LNCaP clone FGC (cell line): ENCODE data around the gene TSPAN14.

Experiments
- DNase-seq: peaks from one replicate; pipeline ENCODE4 v3.0.0-alpha.2; 2011; ENCODE audit warnings: low read depth
- H3K4me3 ChIP-seq: 2 replicates; pipeline ENCODE4 v1.5.1; 2011; ENCODE audit warnings: mild to moderate bottlenecking, low read depth, low read length, control low read depth
- TF ChIP-seq, protein P1 (sequence below): IDR thresholded peaks from 2 replicates; pipeline ENCODE4 v1.5.1; 2012; ENCODE audit warnings: mild to moderate bottlenecking; ENCODE audit not compliant: control insufficient read depth, insufficient read depth; ENCODE audit errors: extremely low read depth

Gene TSPAN14

DNA sequence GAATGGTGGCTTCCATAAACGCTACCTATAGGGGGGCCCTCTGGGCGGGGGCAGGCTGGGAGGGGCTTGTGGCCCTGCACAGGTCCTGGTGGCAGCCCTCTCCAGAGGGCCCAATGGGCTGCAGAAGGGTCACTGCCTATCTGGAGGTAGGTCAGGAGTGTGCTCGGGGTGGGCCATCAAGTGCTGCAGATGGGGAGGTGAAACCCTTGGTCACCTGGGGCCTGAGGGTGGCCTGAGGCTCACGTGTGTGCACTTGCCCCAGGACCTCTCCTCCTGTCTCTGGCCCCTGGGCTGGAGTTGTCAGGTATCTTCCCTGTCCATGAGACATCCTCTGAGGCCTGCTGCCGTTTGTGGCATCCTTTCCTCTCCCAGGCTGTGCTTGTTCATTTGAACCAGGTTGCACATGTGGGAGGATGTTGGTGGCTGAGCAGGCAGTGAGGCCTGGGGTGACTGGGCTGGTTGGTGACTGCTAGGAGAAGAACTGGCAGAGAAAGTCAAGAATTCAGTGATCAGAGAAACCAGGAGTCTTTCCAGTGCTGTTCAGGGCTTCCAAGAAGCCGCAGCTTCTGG lies 62.5 kb downstream of the TSPAN14 start:
- no peak for DNase-seq
- H3K4me3 ChIP-seq: no peak overlapping the region
- TF ChIP-seq, protein P1, sequence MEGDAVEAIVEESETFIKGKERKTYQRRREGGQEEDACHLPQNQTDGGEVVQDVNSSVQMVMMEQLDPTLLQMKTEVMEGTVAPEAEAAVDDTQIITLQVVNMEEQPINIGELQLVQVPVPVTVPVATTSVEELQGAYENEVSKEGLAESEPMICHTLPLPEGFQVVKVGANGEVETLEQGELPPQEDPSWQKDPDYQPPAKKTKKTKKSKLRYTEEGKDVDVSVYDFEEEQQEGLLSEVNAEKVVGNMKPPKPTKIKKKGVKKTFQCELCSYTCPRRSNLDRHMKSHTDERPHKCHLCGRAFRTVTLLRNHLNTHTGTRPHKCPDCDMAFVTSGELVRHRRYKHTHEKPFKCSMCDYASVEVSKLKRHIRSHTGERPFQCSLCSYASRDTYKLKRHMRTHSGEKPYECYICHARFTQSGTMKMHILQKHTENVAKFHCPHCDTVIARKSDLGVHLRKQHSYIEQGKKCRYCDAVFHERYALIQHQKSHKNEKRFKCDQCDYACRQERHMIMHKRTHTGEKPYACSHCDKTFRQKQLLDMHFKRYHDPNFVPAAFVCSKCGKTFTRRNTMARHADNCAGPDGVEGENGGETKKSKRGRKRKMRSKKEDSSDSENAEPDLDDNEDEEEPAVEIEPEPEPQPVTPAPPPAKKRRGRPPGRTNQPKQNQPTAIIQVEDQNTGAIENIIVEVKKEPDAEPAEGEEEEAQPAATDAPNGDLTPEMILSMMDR: no peak

DNA sequence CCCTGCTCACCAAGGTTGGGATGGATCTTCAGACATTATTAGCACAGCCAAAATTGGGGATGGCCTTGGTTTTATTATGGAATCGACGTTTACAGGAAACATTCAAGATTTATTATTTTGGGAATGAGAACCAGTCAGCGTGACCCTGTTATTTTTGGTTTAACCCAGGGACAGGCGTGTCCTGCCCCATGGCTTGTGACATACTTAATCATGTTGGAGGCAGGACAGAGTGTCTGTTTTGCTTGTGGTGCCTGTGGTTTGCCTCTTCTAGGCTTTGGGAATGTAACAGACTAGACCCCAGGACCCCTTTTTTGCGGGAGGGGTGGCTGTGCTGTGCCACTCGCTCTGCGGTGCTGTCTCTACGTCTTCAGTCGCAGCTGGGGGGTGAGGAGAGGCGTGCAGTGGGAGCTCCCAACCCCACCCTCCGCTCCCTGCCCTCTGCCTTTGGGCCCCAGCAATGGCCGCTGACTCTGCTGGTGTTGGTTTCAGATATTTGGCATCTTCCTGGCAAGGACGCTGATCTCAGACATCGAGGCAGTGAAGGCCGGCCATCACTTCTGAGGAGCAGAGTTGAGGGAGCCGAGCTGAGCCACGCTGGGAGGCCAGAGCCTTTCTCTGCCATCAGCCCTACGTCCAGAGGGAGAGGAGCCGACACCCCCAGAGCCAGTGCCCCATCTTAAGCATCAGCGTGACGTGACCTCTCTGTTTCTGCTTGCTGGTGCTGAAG lies 63.5 kb downstream of the TSPAN14 start:
- no peak for DNase-seq
- H3K4me3 ChIP-seq: no peak overlapping the region
- TF ChIP-seq, protein P1: no peak

DNA sequence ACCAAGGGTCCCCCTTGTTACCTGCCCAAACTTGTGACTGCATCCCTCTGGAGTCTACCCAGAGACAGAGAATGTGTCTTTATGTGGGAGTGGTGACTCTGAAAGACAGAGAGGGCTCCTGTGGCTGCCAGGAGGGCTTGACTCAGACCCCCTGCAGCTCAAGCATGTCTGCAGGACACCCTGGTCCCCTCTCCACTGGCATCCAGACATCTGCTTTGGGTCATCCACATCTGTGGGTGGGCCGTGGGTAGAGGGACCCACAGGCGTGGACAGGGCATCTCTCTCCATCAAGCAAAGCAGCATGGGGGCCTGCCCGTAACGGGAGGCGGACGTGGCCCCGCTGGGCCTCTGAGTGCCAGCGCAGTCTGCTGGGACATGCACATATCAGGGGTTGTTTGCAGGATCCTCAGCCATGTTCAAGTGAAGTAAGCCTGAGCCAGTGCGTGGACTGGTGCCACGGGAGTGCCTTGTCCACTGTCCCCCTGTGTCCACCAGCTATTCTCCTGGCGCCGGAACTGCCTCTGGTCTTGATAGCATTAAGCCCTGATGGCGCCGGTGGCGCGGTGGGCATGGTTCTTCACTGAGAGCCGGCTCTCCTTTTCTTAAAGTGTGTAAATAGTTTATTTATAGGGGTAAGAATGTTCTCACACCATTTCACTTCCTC lies 64.2 kb downstream of the TSPAN14 start:
- TF ChIP-seq, protein P1: no peak
- H3K4me3 ChIP-seq: no peak overlapping the region
- DNase-seq: no peak

DNA sequence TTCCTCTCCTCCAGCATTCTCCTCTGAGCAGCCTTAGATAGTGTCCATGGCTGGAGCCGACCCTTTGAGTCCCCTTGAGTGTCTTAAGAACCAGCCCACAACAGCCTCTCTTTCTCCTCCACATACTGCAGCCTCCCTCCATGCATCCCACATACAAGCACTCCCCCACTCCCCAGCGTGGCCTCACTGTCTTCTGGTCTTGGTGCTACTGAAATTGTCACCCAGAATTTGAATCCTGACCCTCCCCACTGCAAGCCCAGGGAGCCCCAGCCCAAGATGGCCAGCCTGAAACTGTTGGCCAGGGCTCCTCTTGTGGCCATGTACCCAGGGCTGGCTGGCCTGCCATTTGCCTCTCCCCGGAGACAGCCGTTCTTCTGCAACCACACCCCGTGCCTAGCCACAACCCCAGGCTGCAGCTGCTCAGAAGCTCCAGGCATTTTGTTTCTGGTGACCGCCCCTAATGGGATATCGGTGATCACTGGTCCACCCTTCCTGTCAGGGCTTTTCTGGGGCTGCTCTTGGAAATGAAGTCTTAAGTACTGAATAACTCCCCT lies 64.8 kb downstream of the TSPAN14 start:
- TF ChIP-seq, protein P1: no peak
- no peak for DNase-seq
- H3K4me3 ChIP-seq: no peak overlapping the region

DNA sequence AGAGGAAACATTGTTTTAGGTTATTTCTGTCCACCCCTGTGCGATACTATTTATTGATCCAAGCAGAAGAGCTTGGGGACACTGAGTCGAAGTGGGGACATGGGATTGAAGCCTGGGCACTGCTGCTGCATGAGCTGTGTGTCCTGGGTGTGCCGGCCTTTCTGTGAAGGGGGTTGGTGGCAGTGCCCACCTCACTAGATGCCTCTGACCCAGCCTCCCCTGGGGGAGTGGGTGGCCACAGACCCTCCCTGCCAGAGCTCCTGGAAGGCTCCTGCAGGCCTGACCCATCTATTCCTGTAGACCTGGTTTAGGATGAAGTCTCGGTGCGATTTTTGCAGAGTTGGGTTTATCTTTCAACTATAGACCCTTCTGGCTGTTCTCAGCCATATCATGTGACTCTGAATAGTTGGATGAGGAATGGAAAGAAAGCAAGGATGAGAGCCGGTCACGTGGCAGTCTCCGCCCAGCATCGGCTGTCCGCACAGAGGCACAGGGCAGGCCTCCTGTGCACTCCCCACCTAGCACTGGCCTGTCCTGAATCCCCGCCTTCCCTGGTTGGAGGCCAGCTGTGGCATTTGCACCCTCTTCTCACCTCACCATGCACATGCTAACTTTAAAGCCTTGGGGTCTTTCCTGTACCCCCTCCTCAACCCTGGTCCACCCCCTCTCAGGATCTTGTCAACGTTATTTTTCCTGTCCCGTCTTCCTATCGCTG lies 66.0 kb downstream of the TSPAN14 start:
- TF ChIP-seq, protein P1: no peak
- no peak for DNase-seq
- no peak overlapping the region for H3K4me3 ChIP-seq

DNA sequence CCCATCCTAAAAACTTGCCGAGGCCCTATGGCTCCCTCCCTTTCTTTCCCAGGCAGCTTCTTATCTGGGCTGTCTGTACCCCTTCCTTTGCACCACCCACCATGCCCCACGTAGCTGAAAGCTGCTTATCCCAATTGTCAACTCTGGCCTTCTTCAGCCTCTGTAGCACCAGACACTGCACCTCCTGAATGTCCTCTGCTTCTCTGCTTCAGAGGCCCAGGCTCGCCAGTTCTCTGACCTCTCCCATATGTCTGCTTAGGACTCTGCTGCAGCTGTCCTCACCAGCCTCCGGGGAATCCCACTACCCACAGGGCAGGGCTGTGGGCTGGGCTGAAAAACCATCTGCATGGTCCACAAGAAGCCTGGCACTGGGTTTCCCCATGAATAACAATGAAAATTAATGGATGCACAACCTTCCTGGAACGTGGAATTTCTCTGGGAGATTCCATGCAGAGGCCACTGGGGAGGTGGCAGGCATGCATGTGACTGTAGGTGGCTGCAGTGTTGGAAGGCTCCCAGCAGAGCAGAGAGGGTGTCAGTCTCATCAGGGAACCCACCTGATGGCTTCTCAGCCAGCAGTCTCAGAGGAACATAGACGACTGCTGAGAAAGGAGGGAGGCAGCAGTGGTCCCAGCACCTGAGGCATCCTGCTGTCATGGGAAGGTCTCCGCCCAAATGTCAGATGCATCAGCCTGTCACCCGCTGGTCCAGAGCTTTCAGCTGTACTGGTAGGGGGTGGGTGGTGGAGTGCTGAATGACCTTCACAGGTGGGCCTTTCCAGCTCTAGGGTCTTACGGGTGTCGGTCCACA lies 66.8 kb downstream of the TSPAN14 start:
- no peak overlapping the region for H3K4me3 ChIP-seq
- no peak for DNase-seq

More for the DNA sequence above, 66.8 kb downstream of the TSPAN14 start:
- TF ChIP-seq, protein P1: no peak
